ENCODE data around the gene MARCHF11.

Gene MARCHF11

DNA sequence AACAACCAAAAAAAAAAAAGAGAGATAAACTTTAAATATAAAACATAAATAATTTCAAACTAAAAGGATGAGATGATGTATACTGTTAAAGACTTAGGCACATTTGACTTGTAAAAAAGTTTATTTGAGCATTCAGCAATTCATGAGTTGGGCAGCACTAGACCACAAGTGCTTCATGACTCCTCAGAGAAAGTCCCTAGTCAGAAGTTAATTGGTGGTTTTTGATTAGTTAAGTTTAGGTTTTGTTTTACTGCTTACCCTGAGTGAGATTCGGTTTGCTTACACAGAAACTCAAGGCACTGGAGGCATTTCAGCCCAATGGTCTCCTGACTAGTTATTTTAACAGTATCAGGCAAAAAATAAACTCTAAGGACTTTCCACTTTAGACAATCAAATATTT is 129.2 kb downstream of the MARCHF11 start:
- DNase-seq: no peak

DNA sequence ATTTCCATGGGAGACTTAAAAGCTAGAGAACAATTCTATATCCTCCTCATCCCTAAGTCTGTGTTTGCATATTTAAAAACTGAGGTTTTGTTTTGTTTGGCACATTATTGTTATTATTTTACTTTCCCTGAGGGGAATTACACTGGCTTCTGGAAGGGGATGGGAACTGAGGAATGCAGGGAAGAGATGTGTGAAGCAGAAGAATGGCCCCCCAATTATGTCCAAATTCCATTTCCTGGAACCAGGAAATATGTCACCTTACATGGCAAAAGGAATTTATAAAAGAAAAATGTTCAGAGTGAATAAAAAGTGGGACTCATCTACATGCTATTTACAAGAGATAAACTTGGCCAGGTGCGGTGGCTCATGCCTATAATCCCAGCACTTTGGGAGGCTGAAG is 129.8 kb downstream of the MARCHF11 start:
- no peak for DNase-seq

DNA sequence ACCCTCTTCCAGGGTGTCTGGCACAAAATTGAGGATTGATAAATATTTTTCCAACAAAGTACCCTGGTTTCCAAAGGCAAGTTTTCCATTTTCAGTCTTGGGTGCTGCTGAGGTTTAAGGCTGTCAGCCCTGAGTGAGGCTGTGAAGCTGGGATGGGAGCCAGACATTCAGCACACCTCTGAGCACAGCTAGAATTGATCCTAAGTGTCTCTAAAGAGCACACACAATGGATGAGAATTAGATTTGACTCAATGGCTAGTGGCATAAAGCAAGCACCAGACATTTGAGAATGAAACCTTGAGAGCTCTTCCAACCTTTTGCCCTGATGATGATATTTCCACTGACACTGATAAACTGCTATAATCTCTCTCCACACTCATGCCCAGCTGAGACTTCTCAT is 131.5 kb downstream of the MARCHF11 start:
- DNase-seq: no peak

DNA sequence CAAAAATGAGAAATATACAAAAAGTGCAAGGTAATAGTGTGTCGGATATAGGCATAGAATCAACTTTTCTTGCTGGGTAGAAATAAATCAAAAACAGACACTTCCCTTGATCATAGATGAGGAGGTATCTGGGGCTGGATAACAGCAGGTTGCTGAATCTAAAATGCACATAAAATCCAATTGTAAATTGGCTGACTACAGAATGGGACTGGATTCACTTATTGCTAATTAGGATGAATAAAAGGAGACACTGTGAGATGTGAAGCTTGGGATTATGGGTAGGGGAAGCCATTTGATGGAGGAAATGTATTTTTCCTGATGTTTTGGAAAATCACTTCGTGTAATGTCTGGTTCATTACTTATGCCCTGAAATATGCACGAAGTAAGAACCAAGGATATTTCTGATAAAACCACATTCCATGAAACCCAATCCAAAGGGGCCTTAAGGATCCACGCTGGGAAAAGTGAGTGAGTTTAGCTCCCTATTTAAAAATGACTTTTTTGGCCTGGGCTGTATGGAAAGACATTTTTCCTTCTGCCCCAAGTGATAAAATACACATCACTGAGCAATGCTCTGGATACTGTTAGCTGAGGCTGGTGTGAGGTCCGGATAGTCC is 136.1 kb downstream of the MARCHF11 start:
- no peak for DNase-seq

DNA sequence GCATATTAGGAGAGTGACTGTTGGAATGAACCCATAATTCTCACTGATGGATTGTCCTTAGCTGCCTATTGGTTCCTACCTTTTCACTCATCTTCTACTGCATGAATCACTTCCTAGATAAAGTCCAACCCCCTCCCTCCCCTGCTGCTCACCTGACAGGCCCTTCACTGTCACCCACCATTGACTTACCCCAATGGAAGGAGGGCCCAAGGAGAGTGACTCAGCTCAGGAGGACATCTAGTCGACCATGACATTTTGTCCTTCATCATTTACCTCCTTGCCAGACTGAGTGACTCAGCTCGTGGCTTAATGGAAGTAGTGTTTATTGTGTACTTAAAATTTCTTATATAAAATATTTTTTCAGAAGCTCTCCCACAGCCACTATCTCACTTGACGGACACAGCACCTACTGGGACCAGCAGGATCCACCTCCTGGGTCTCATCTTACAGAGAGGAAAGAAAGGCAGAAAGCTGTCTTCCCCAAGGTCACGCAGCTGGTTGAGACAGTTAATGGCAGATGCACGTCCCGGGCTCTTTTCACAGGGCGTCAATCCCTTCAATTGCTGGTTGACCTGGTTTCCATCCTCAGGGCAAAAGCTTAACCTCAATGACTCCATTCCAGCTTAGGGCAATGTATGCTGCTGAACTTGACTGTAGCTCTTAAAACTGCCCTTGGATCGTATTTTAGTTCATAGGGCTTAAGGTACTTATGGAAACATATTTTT is 142.3 kb downstream of the MARCHF11 start:
- no peak for DNase-seq

DNA sequence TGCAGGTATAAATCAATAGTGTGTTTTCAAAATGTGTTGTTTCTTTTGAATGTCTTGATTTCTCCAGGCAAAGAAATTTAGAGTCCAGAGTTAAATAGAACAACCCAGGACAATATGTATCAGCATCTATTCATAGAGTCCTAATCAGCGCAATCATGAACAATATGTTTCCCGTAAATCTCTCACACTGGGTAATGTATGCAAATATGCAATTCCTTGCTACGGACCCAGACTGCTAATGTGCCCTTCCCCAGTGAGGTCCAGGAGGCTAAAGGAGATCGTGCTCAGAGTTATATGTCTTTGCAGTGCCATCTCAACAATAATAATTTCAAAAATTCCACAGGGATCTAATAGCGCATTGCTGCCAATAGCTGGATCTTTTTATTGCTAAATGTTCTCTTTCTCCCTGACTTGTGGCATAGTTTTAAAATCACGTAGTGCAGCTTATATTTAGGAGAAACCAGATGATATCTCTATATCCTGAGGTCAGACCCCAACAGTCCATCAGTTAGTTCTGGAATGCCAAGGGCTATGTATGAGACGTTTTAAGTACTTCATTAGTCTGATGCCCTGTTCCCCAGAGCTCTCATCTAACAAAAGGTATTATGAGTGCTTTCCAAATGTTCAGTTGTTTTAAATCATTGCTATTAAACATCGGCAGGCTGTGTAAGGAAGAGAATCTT is 145.1 kb downstream of the MARCHF11 start:
- DNase-seq: no peak

DNA sequence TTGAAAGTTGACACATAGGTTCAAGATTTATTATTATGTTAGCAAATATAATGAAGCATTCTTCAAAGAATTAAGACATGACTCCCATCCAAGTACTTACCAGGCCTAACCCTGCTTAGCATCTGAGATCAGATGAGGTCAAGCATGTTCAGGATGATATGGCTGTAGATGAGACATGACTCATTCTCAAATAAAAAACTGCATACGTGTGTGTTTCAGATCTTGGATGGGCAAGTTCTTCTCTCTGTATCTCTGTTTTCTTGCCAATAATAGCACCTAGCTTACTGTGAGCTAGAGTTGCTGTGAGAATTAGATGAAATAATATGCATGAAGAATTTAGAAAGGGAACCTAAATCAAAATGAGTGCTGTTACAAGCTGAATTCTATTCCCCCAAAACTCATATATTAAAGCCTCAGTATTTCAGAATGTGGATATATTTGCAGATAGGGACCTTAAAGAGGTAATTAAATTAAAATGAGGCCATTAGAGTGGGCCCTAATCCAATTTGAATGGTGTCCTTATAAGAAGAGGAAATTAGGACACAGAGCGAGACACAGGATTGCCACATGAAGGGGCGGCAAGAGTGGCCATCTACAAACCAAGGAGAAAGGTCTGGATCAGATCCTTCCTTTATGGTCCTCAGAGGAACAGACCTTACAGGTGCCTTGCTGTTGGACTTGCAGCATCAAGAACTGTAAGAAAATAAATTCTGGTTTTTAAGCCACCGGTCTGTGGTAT is 146.2 kb downstream of the MARCHF11 start:
- no peak for DNase-seq

DNA sequence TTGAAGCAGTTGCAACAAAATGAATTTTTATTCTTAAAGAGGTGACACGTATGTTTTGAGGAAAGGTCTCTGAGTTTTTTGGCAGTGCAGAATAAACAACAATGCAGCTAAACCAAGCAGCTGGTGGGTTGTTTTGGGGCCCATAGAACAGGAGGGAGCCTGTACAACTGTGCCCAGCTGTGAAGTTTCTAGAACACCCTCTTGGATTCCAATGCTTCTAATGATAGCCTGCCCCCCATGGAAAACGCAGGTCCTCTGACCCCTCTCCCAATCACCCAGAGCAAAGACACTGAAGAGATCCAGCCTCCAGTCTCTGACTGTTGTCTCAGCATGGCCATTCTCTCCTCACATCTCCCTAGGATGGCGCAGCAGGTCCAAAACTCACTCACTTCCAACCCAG is 150.9 kb downstream of the MARCHF11 start:
- no peak for DNase-seq

DNA sequence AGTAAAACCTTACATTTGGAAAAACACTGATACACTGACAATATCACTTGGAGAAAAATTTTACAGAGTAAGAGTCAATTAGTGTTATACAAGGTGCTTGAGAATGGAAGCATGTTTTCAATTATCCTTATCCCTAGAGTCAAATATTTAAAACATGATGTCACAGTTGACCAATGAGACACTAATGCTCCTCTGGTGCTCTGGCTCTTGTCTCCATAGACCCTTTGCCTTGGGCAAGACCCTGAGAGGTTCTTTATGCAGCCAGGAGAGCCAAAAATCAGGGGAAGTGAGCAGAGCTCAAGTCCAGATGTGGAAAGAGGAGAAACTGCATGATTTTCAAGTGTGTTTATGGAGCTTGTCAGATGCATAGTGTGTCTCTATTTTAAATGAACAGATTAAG is 153.9 kb downstream of the MARCHF11 start:
- DNase-seq: no peak

DNA sequence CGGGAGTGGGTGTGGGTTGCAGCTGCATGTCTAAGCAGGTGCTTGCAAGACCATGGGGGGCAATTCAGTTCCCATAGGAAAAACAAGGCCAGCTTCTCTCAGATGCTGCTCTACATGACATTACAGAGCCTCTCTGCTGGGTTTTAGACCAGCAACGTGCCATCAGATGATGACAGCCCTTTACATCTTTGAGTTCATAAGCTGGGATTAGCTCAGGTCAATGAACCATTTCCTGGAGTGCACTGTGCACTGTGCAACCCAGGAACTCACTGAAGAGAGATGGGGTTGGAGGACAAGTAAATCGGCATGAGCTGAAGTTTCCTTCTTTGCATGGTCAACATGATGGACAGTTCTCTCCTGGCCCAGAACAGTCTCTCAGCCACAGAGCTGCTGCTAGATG is 160.6 kb downstream of the MARCHF11 start:
- no peak for DNase-seq

DNA sequence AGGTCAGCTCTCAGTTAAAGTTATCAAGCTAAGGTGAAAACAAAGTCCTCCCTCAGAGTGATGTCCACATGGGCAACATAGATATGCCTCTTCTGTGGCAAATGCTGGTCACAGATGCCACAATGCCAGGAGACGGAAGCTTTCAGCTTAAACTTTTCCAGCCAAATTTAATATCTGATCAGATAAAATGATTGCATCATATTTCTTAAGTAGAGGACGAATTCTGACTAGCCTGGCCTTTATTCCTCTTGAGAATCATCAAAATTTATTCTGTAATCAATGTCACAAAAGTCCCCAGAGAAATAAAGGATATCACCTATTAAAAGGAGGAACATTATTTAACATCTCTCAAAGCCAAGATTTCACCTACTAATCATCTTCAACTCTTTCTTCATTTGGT is 161.9 kb downstream of the MARCHF11 start:
- DNase-seq: no peak
